Anterior cingulate cortex (tissue), 58 donors: ENCODE results near the gene DENND1C.

Experiments used
- DNase-seq, 58 donors: peaks; one replicate each; lab custom pipeline; 2025; lab: John Stamatoyannopoulos, UW

DENND1C gene

DNA sequence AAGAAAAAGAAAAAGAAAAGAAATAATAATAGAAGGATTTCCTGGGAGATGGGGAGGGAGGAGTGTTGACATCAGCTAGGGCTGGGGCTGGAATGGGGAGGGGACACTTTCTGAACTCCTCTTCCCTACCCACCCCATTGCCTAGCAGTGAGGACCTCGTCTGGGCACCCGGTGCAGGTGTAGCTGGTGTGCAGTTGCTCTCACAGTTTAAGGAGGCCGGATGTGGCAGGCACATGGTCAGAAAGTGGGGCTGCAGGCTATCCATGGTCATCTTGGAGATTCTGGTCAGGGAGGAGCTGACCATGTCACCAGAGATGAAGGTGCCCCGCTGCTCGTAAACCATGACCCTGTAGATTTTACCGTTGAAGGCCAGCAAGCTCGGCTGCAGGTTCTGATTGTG, 29.0 kb upstream of the DENND1C start:
- no peak for DNase-seq

GRCh38 chr19:6509118-6509971, 27.8 kb upstream of the DENND1C start:
- DNase-seq, result peak in 57 of 58 donors; percentile 41 to 100 (median 89)

DNA sequence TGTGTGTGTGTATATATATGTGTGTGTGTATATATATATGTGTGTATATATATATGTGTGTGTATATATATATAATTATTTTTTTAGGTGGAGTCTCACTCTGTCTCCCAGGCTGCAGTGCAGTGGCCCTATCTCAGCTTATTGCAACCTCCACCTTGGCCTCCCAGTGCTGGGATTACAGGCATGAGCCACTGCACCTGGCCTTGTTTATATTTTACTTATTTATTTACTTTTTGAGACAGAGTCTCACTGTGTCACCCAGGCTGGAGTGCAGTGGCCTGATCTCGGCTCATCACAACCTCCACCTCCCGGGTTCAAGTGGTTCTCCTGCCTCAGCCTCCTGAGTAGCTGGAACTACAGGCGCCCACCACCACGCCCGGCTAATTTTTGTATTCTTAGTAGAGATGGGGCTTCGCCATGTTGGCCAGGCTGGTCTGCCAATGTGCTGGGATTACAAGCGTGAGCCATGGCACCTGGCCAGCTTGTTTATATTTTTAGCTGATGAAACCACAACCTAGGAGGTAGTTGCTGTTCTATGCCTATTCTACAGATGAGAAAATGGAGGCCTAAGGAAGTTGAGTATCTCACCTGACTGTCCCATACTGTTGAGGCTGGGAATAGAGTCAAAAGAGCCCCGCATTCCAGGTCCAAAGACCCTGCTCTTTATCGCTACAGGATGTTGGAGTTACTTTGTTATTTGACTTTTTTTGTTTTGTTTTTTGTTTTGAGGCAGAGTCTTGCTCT, 26.6 kb upstream of the DENND1C start:
- peak in 1 of 58 donors; percentile 40 for DNase-seq

DNA sequence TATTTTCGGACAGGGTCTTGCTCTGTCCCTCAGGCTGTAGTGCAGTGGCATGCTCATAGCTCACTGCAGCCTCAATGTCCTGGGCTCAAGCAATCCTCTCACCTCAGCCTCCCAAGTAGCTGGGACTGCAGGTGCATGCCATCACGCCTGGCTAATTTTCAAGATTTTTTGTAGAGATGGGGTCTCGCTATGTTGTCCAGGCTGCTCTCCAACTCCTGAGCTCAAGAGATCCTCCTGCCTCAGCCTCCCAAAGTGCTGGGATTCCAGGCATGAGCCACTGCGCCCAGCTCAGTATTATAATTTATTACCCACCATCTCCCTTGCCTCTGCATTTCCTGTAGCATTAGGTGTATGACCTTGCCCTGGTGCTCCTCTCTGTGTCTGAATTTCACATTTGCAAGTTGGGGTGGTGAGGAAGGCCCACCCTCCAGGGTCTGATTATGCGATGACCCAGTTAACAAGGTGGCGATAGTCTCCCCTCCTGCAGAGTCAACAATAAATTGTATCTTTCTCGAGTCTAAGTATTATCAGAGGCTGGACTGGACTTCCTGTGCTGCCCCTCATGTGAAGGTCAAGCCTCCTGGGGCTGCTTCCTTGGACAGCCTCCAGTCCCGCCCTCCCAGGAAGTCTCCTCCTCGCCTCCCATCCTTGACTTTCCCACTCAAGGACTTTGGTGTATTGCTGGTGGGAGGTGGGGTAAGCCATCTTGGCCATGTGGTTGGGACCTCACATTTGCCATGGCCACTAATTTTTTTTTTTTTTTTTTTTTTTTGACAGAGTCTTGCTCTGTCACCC, 22.0 kb upstream of the DENND1C start:
- no peak for DNase-seq

- peak in 57 of 58 donors; percentile 30 to 89 (median 78) for DNase-seq
Measured at GRCh38 chr19:6501740-6502648, 20.4 kb upstream of the DENND1C start, which contains the start of gene TUBB4A. Gene TUBB4A (minus strand): TSS chr19:6502309. CDS start chr19:6502212, 97 bp downstream.

GRCh38 chr19:6500837-6501739, 19.5 kb upstream of the DENND1C start:
- DNase-seq, result peak in 1 of 58 donors; percentile 33

- DNase-seq, result no peak
Measured at GRCh38 chr19:6499052-6499790, 17.6 kb upstream of the DENND1C start.

GRCh38 chr19:6498294-6499036, 16.9 kb upstream of the DENND1C start:
- DNase-seq, result no peak

DNA sequence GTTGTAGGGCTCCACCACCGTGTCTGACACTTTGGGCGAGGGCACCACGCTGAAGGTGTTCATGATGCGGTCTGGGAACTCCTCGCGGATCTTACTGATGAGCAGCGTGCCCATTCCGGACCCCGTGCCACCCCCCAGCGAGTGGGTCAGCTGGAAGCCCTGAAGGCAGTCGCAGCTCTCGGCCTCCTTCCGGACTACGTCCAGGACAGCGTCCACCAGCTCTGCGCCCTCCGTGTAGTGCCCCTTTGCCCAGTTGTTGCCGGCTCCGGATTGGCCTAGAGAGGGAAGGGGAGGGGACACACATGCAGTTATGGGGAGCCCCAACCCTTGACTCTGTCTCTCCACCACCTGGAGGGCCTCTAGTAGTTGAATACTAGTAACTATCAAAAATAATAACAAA, 14.4 kb upstream of the DENND1C start:
- no peak for DNase-seq

DNA sequence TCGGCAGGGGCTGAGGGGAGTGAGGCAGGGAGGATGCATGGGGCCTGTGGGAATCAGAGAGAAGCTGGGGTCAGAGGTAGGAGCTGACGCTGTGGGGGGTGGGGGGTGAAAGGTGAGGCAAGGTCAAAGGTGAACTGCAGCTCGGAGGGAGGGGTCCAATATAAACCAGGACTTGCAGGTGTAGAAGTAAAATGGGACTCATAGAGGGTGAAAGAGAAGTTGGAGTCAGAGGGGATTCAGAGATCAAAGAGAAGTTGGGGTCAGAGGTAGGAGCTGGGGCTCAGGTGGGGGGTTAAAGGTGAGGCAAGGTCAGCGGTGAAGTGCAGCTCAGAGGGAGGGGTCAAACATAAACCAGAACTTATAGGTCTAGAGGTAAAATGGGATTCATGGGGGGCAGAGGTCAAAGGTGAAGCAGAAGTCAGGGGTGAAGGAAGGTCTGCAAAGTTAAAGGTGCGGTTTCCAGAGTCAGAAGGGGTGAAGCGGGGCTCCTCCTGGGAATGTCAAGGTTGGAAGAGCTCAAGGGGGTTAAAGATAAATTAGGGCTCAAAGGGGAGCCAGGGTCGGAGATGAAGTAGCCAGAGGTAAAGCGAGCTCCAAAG, 12.9 kb upstream of the DENND1C start:
- no peak for DNase-seq

- peak in 10 of 58 donors; percentile 6 to 42 (median 20) for DNase-seq
Measured at GRCh38 chr19:6491802-6492592, 10.4 kb upstream of the DENND1C start.

GRCh38 chr19:6490134-6490533, 8.5 kb upstream of the DENND1C start:
- no peak for DNase-seq

DNA sequence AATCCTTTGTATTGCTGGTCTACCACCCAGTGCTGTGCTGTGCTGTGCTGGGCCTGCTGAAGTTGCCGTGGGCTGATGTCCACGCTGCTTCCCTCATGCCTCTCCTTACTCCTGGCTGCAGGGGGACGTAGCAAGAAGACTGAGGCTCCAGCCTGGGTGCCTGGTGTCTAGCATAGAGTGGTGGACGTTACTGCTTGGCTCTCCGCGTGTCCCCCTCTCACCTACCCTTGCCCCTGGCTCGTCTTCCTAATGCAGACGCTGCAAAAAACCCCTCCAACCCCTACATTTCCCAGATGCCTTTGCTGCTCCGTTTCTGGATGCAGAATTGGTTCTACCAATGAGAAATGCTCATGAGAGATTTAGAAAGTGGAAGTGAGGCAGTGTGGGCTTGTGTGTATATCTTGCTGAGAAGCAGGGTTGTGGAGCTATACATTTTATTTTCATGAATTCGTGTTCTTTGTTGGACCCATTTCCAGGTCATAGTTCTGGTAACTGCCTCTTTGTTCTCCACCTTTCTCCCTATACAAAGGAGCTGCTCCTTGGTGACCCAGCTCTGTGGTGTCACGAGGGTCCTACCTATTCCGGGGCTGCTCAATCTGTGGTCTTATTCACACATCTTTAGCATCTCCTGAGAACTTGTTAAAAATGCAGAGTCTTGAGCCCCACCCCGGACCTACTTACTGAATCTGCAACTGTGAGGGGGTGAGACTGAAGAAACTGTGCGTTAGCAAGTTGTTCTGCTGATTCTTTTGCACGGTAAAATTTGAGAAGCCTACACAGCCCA, 7.9 kb upstream of the DENND1C start:
- peak in 9 of 58 donors; percentile 7 to 54 (median 31) for DNase-seq

- no peak for DNase-seq
Measured at GRCh38 chr19:6484831-6485230, 3.2 kb upstream of the DENND1C start.

GRCh38 chr19:6484230-6484629, 2.6 kb upstream of the DENND1C start:
- no peak for DNase-seq
